GM12892 (cell line): ENCODE results near the gene DENND1B.

Experiments
- DNase-seq: peaks from one replicate; pipeline ENCODE4 v3.0.0; 2011; ENCODE audit not compliant: insufficient read length
- FAIRE-seq: peaks from 2 replicates; lab custom pipeline; 2011; peaks lifted over from hg19 to GRCh38; lab: Jason Lieb, UNC
- POLR2A ChIP-seq: IDR thresholded peaks from 2 replicates; pipeline ENCODE4 v1.6.1; 2011; ENCODE audit warnings: low read depth, low read length, control low read depth
- POLR2AphosphoS5 ChIP-seq: IDR thresholded peaks from 2 replicates; pipeline ENCODE4 v1.6.1; 2011; ENCODE audit warnings: low read depth, low read length, control low read depth
- TAF1 ChIP-seq: IDR thresholded peaks from 2 replicates; pipeline ENCODE4 v1.6.1; 2011; ENCODE audit warnings: low read depth, mild to moderate bottlenecking, control low read depth, low read length, borderline replicate concordance

Gene DENND1B

DNA sequence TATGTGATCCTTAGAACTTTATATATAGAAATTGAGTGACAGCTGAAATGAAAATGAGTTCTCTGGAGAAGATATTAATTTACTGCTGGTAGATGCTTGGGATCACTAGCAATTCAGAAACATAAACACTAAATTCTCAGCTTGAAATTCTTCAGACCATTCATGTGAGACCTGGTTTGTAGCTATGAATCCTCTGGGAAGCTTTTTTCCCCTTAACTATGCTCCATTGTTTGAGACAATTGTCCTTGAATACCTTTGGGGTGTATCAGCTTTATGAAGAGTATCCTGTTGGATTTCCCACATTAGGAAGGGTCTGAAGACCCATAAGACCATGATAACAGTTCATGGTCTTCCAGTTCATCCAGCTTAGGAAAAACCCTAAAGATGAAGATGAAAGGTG lies 4.6 kb upstream of the DENND1B start:
- DNase-seq (no peak), FAIRE-seq (no peak)
- no peak for TF ChIP-seq TAF1

DNA sequence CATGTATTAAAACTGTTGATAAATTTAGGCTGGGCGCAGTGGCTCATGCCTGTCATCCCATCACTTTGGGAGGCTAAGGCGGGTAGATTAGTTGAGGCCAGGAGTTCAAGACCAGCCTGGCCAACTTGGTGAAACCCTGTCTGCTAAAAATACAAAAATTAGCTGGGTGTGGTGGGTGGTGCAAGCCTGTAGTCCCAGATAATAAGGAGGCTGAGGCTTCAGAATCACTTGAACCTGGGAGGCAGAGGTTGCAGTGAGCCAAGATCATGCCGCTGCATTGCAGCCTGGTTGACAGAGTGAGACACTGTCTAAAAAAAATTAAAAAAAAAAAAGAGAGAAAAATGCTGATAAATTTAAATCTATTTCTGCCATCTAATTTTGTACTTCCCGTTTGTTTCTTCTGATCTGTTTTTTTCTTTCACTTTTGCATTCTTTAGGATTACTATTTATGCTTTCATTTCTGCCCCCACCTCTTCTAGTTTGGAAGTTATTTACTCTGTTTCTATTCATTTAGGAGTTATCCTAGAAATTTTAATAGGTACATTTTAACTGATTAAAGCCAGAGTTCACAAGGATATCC lies 3.2 kb upstream of the DENND1B start:
- no peak for FAIRE-seq

DNA sequence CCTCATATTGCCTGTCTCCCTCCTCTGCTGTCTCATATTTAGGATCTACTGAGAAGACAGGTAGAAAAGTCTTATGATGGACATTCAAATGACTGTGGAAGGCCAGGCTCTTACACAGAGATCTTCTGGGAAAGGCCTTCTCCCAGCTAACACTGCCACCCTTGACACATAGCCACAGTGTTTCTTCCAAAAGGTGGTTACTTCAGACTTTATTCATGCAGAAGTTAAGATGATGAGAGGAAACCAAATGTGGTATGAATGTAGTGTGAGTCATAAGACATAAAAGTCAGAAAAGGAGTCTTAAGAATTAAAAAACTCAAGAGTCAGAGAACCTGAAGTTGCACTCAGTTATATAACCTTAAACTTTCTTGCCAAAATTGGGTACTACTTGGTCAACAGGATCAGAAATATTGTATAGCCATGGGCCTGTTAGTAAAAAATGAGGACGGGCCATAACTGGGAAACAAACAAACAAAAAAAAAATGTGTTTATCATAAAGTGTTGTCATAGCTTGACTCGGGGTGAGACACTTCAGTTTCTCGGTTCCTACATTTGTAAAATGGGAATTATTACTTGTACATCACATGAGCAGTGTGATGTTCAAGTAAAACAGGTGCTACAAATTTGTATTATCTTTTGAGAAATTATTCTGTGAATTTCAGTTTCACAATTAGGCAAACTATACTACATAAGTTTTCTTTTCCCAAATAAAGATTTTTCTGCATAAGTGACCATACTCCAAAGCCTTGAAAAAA lies 1.2 kb upstream of the DENND1B start:
- TF ChIP-seq POLR2AphosphoS5 (no peak), POLR2A (no peak), TAF1 (no peak)
- peak; percentile 65 for FAIRE-seq
- no peak for DNase-seq

More for the DNA sequence above, 3.2 kb upstream of the DENND1B start:
- no peak for DNase-seq
- TF ChIP-seq POLR2A (no peak), POLR2AphosphoS5 (no peak), TAF1 (no peak)

DNA sequence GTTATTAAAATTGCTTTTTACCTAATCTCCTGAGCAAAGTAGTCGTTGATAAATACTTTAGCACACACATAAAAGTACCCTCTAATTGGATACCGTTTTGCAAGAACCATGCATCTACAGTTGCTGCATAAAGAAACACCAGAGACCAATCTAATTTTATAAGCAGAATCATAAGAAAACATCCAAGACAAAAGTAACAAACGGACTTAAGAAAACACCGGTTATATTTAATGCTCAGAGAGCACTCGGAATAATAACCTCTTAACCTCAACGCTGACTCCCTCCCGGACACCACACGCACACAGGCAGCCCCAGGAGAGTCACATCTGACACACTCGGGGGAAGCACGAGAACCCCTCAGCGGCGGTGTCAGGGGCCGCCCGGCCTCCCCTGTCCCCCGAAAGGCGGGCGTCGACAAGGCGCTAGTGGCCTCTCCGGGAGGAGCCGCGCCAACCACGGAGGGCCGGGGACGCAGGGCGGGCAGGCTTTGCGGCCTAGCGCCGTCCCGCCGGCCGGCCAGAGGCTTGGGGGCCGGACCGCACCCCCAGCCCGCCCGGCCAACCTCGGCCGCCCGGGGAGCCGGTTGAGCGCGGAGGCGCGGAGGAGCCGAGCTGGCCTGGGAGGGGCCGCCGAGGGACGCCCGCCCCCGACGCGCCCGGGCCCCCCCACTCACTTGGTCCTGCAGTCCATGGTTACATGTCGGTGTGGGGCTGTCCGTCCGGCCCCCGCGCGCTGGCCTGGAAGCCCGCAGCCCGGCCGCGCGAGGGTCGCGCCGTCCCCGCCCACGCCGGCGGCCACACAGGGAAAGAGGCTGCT lies 606 bp downstream of the DENND1B start:
- DNase-seq: peak; percentile 25
- TF ChIP-seq TAF1 (no peak), POLR2A (no peak), POLR2AphosphoS5 (no peak)
- FAIRE-seq: peak; percentile 46

DNA sequence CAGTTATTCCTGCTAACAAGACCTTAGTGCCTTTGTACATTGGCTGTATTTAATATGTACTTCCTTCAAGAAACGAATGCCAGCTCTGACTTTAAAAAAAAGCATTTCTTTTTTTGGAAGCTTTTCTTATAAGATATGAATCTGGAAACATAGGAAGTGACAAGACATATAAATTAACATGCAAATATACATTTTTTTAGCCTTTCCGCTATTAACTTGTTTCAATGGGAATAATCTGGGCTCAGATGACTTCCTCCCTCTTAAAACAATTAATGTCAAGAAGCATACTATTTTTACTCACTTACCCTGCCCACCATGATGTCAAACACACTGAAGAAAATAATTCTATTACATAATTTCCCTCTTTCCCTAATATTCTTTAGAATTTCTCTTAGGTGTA lies 1.4 kb downstream of the DENND1B start:
- TF ChIP-seq POLR2A: no peak
- no peak for DNase-seq
- FAIRE-seq: no peak

DNA sequence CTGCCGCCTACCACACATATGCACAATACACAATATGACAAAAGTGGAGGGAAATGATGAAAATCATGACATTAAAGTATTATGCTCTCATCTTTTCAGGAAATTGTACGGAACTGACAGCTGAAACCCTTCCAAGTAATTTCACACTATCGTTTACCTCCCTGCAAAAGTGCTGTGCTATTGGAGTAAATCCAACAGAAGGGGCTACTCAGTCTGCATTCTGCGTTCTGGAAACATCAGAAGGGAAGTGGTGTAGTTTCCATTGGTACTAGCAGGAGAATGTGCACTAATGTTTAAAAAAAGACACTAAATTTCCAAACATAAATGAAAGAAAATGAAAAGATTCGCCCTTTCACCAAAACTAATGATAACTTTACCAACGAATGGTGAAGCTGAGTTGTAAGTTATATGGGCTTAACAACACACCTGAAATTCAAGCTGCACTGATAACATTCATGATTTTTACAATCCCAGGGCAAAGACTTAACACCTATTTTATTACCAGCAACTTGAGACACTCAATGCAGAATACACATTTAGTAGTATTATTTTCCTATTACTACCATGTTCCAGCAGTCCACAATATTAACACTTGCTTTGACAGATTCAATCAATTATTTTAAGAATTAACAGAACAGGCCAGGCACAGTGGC lies 3.2 kb downstream of the DENND1B start:
- DNase-seq (no peak), FAIRE-seq (no peak)
- TF ChIP-seq POLR2AphosphoS5 (no peak), POLR2A (no peak), TAF1 (no peak)

DNA sequence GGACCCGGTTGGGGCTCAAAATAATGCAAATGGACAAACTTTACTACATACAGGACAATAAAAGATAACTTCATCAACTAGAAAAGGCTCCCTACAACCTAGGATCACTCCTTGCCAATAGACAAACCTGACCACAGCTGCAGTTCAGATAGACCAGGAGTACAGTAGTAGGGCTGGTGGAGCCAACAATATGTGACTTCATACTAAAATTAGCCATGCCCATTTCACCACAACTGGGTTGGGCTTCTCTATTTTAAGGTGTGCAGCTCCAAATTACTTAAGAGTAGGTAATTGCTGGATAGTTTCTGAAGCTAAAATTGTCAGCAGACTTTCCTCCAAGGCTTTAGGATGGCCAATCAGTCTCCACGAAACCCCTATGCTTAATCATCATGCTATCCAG lies 3.9 kb downstream of the DENND1B start:
- FAIRE-seq (no peak), DNase-seq (no peak)
- TF ChIP-seq TAF1 (no peak), POLR2A (no peak), POLR2AphosphoS5 (no peak)

DNA sequence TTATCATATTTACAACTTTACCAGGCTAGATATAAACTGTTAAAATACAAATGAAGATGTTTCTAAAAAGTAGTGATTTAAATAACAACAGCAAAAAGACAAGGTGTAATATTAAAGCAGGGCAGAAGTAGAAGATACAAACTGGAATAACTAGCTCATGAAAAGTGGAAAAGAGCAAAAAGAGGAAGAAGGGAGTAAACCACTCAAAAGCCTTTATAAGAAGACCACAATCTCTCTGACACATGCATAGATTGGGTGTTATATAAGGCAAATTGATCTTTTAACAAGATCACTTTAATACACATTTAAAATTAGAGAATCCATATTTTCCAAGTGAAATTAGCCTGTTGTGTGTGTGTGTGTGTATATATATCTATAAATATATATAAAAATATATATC lies 5.0 kb downstream of the DENND1B start:
- TF ChIP-seq TAF1 (no peak), POLR2AphosphoS5 (no peak), POLR2A (no peak)
- FAIRE-seq: no peak
- no peak for DNase-seq

DNA sequence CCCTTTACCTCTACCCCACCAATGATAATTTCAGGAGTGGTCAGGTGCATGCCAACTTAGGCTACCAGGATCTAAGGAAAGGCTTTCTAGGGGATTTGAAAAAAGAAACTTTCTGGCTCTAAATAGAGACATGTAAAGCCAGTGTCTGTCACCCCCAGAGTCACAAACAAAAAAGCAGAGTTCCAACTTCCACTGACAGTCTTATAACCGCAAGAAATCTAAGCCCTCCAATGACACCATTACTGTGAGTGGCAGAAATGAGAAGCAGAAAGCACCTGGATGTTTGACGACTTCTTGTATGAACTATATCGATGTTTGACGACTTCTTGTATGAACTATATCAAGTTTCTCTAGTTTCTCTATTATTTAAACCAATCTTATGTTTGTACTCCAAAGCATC lies 6.0 kb downstream of the DENND1B start:
- DNase-seq (no peak), FAIRE-seq (no peak)
- TF ChIP-seq POLR2AphosphoS5 (no peak), POLR2A (no peak), TAF1 (no peak)

DNA sequence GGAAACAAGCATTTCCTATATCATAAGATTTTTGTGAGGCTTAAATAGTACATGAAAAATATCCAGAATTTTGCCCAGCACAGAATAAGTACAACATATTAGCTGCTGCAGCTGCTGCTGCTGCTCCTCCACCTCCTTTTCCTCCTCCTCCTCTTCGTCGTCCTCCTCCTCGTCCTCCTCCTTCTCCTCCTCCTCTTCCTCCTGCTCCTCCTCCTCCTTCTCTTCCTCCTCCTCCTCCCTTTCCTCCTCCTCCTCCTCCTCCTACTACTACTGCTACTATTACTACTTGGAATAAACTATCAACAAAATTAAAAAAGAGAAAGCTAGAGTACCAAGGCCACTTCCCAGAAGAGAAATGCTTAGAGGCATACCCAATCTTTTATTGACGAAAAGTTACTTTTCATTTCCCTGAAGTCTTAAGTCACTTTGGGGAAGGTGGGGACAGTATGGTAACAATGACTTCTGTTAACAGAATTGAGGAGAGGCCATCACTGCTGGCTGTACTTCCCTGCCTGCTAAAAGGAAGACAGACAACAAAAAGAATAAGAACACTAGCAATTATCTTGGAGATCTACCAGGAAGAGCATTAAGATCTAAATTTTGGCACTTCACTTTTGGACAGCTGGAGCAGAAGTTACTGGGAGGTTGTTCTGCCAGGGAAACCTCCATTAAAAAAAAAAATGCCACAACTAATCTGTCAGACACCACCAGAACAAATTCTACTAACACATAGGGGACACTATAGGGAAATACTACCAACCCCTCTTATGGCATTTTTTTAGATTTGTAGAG lies 7.1 kb downstream of the DENND1B start:
- no peak for TF ChIP-seq TAF1
- TF ChIP-seq POLR2AphosphoS5: no peak
- no peak for TF ChIP-seq POLR2A
- FAIRE-seq (no peak), DNase-seq (no peak)

DNA sequence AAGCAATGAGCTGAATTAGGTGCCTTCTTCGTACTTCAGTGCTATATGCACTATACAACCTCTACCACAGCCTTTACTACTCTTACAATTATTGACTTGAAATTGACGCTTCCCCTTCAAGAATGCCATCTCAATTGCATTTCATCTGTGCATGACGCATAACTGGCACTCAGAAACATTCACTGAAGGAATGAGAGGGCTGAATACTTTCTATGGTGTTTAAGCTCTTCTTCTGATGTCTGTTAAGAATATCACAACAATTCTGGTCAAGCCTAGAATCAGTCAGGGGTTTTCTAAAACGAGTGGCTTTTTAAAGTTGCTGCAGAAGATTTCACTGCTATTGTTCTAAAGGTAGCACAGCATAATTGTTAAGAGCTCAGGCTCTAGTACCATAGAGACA lies 11.5 kb downstream of the DENND1B start:
- TF ChIP-seq POLR2A: no peak
- TF ChIP-seq POLR2AphosphoS5: no peak
- TF ChIP-seq TAF1: no peak
- FAIRE-seq: no peak

More for the DNA sequence above, 11.5 kb downstream of the DENND1B start:
- DNase-seq: no peak
